DMS153 (cell line): ENCODE results near the gene RBX1.

ENCODE experiments used
- DNase-seq: peaks from one replicate; lab custom pipeline; 2025; lab: John Stamatoyannopoulos, UW

RBX1 gene

GRCh38 chr22:41022470-41023298 is 71.5 kb downstream of the RBX1 start:
- DNase-seq: peak; percentile 87
